PFSK-1 (cell line): ENCODE measurements around the gene C18orf63.

ENCODE experiments used
- FOXP2 ChIP-seq: optimal IDR thresholded peaks from 2 replicates; pipeline ENCODE3; 2011; ENCODE audit warnings: borderline replicate concordance, control low read depth, inconsistent platforms; ENCODE audit not compliant: insufficient read depth; ENCODE audit errors: extremely low read length, extremely low read depth
- POLR2AphosphoS5 ChIP-seq: IDR thresholded peaks from 2 replicates; pipeline ENCODE4 v1.6.1; 2012; ENCODE audit warnings: low read depth, mild to moderate bottlenecking, control low read depth, low read length, moderate library complexity
- REST ChIP-seq, 2 experiments: IDR thresholded peaks; 2 replicates each; pipeline versions ENCODE4 v1.6.1 to v1.8.0; 2011 to 2012; ENCODE audit warnings: low read depth in 2 of 2, low read length in 2 of 2, control low read depth in 1 of 2, inconsistent platforms in 1 of 2, mild to moderate bottlenecking in 1 of 2, moderate library complexity in 1 of 2; ENCODE audit not compliant: insufficient read depth in 1 of 2
- SIN3A ChIP-seq: IDR thresholded peaks from 2 replicates; pipeline ENCODE4 v1.6.1; 2012; ENCODE audit warnings: mild to moderate bottlenecking, low read length, moderate library complexity, borderline replicate concordance; ENCODE audit not compliant: insufficient read depth
- TAF1 ChIP-seq: IDR thresholded peaks from 2 replicates; pipeline ENCODE4 v1.6.1; 2012; ENCODE audit warnings: low read length, control low read depth, borderline replicate concordance; ENCODE audit not compliant: insufficient read depth

C18orf63 gene

DNA sequence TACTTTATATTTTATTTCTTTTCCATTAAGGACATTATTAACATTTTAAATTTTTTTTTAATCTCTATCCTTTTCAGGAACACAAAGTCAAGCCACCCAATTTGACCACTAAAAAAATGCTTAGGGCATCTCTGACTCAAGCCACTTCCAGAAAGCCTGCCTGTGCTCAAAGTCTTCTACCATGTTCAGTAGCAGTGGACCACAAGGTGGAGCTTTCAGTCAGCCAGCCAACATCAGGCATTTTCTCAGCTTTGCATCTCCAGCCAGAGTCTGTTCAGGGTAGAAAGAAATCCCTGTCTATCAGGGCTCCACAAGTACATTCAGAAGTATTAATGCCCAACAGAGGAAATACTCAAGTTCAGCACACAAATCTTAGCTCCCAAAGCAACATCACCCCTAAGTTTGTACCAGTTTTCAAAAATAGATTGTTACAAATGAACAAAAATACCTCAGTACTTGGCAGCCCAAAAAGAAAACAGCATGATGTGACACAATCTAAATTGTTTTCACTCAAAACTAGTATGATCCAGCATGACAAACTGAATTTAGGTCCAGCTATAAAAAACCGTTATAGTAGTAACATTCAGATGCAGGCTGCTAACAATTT is 37.6 kb downstream of the C18orf63 start:
- TF ChIP-seq FOXP2 (no peak), TAF1 (no peak), POLR2AphosphoS5 (no peak), REST (IDR thresholded peaks at IDR 0.05; ENCODE audit: insufficient read depth in 1 of 2, low read depth in 2 of 2, low read length in 2 of 2) (no peak), SIN3A (no peak)

DNA sequence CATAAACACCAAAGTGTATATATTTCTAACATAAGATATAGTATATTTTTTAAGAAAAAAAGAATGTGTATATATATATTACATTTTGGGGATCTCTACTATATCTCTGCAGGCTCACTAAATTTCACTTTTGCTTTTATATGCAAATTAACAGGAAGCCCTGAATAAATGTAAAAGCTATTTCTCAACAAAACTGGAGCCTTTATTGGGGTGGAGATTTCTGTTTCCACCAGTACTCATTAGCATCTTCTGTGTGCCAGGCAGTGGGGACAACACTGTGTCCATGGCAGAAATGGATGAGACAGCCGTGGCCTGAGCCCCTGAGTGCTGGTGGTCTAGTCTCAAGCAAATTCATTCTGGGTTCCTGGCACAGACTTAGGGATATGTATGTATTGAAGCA is 41.3 kb downstream of the C18orf63 start:
- TF ChIP-seq FOXP2 (no peak), REST (IDR thresholded peaks at IDR 0.05; ENCODE audit: insufficient read depth in 1 of 2, low read depth in 2 of 2, low read length in 2 of 2) (no peak), POLR2AphosphoS5 (no peak), SIN3A (no peak), TAF1 (no peak)

- TF ChIP-seq TAF1 (no peak), POLR2AphosphoS5 (no peak), REST (IDR thresholded peaks at IDR 0.05; ENCODE audit: insufficient read depth in 1 of 2, low read depth in 2 of 2, low read length in 2 of 2) (no peak), SIN3A (no peak), FOXP2 (no peak)
These were observed 45.4 kb downstream of the C18orf63 start for GRCh38 chr18:74360852-74361655.

DNA sequence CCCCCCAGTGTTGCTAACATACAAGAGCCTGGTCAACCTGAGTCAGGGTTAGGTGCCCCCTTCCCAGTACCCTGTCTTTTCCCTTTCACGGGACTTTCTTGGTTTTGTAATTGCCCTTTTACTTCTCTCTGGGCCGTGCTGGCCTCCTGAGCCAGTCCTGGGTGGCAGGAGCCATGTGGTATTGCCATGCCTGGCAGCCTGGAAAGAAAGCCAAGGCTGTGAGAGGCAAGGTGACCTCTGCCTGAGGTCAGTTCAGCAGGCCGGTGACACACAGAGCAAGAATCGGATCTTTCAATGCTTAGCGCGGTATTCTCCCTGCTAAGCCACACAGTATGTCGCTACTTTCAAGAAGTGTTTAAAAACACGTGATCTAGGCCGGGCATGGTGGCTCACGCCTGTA is 52.3 kb downstream of the C18orf63 start:
- TF ChIP-seq FOXP2: no peak
- TF ChIP-seq SIN3A: no peak
- TF ChIP-seq TAF1: no peak
- no peak for TF ChIP-seq POLR2AphosphoS5
- no peak for TF ChIP-seq REST (IDR thresholded peaks at IDR 0.05; ENCODE audit: insufficient read depth in 1 of 2, low read depth in 2 of 2, low read length in 2 of 2)
